Small intestine (tissue), 7 donors: ENCODE measurements around the gene FADS1. TPM values are rescaled to one million over a fixed set of nuclear protein-coding genes. Genes with fewer than 3 reads are reported as not detected.

Experiments
- DNase-seq, 2 donors: peaks; one replicate each; pipeline versions ENCODE4 v3.0.0 to v3.0.0-alpha.2; 2013
- FAIRE-seq: peaks from 2 replicates; lab custom pipeline; 2012; peaks lifted over from hg19 to GRCh38; lab: Jason Lieb, UNC
- H3K27ac ChIP-seq, 3 donors: one replicate each; pipeline ENCODE4 v1.5.1; 2013; ENCODE audit warnings: low read length in 2 of 3, mild to moderate bottlenecking in 2 of 3, control low read depth in 1 of 3, inconsistent platforms in 1 of 3, low read depth in 1 of 3, moderate library complexity in 1 of 3
- H3K27me3 ChIP-seq, 3 donors: one replicate each; pipeline ENCODE4 v1.6.1; 2013; ENCODE audit warnings: low read length in 3 of 3, inconsistent platforms in 1 of 3; ENCODE audit not compliant: control insufficient read depth in 3 of 3, insufficient read depth in 3 of 3
- H3K36me3 ChIP-seq, 3 donors: one replicate each; pipeline ENCODE4 v1.6.1; 2013; ENCODE audit warnings: low read length in 3 of 3, inconsistent platforms in 1 of 3, low read depth in 1 of 3, mild to moderate bottlenecking in 1 of 3, moderate library complexity in 1 of 3; ENCODE audit not compliant: control insufficient read depth in 3 of 3, insufficient read depth in 2 of 3
- H3K4me1 ChIP-seq, 3 donors: one replicate each; pipeline ENCODE4 v1.6.1; 2013; ENCODE audit warnings: low read length in 2 of 3, inconsistent platforms in 1 of 3, low read depth in 1 of 3, mild to moderate bottlenecking in 1 of 3, moderate library complexity in 1 of 3; ENCODE audit not compliant: control insufficient read depth in 3 of 3, insufficient read depth in 2 of 3
- H3K4me3 ChIP-seq, 3 donors: one replicate each; pipeline ENCODE4 v1.5.1; 2013; ENCODE audit warnings: low read length in 3 of 3, control low read depth in 1 of 3, inconsistent platforms in 1 of 3, low read depth in 1 of 3, mild to moderate bottlenecking in 1 of 3, moderate library complexity in 1 of 3
- H3K9me3 ChIP-seq, 2 donors: one replicate each; pipeline ENCODE4 v1.6.1; 2013; ENCODE audit warnings: low read depth in 1 of 2, low read length in 1 of 2; ENCODE audit not compliant: control insufficient read depth in 2 of 2, insufficient read depth in 1 of 2
- WGBS, 3 donors: extraction: QIAGEN DNeasy Blood & Tissue Kit; methylation state at CpG; one replicate each; pipeline ENCODE4 v1.1.7; 2013; 5-methylcytosine and 5-hydroxymethylcytosine counted together
- polyA plus RNA-seq, 4 donors: library from polyadenylated mRNA; stranded (reverse) in 3 of 4; unstranded in 1 of 4; fragments of 200-250 nt in 3 of 4; fragments of 120-200 nt in 1 of 4; gene quantifications; one replicate each; pipeline versions ENCODE4 v1.2.1 to v1.2.3, GENCODE V29; 2013
- donor health status: healthy with polysubstance abuse.
- donor health status: control.
- donor health status: control.
- donor health status: Bipolar disorder and iron deficiency.
- donor health status: healthy.

Gene FADS1
- polyA plus RNA-seq, 4 donors: 0.45 to 15.9 (median 2.1) TPM

DNA sequence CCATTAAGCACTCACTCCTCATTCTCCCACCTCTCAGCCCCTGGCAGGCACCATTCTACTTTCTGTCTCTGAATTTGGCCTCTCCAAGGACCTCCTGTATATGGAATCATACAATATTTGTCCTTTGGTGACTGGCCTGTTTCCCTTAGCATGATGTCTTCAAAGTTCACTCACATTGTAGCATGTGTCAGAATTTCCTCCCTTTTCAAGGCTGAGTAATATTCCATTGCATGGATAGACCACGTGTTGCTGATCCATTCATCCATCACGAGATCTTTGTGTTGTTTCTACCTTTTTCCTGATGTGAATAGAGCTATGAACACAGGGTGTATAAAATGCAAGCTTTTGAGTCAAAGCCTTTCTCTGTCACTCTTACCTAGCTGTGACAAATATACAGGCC is 22.9 kb upstream of the FADS1 start:
- FAIRE-seq (no peak), DNase-seq (no peak)
- WGBS, 3 donors: 93 to 97% (median 96%) methylated on average over 2 of the region's 2 CpGs
- peaks cover 0 to 4% (median 0%) of the 10 kb centered on the region in 3 donors for H3K4me1 ChIP-seq
- no peaks in the 10 kb centered on the region for H3K27me3 ChIP-seq
- H3K4me3 ChIP-seq: no peak overlapping the region
- H3K27ac ChIP-seq: no peak overlapping the region
- peaks cover 0 to 17% (median 2%) of the 10 kb centered on the region in 3 donors for H3K36me3 ChIP-seq
- H3K9me3 ChIP-seq: no peaks in the 10 kb centered on the region

DNA sequence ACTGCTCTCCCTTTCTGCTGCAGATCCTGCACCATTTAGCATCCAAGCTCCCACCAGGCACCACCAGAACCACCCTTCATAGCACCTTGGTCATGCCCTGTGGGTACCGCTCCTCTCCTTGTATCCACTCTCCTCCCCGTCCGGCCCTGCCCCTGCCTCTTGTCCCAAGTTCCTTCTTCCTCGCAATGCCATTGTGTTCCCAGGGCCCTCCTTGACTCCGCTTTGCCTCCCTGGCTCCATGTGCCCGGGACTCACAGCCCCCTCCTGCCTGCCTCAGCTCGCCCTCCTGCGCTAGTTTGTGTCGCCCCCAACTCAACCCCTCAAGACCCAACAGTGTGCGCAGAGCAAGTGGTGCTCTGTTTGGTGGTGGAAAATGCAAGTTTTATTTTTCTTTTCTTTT is 22.1 kb upstream of the FADS1 start:
- H3K36me3 ChIP-seq: peaks cover 0 to 17% (median 0%) of the 10 kb centered on the region in 3 donors
- no peak overlapping the region for H3K4me3 ChIP-seq
- no peak for FAIRE-seq
- H3K4me1 ChIP-seq: peaks cover 4 to 11% (median 6%) of the 10 kb centered on the region in 3 donors
- 87 to 91% (median 88%) methylated on average over 10 of the region's 10 CpGs for WGBS, 3 donors
- H3K27ac ChIP-seq: no peak overlapping the region
- no peak for DNase-seq
- H3K9me3 ChIP-seq: no peaks in the 10 kb centered on the region
- H3K27me3 ChIP-seq: no peaks in the 10 kb centered on the region

DNA sequence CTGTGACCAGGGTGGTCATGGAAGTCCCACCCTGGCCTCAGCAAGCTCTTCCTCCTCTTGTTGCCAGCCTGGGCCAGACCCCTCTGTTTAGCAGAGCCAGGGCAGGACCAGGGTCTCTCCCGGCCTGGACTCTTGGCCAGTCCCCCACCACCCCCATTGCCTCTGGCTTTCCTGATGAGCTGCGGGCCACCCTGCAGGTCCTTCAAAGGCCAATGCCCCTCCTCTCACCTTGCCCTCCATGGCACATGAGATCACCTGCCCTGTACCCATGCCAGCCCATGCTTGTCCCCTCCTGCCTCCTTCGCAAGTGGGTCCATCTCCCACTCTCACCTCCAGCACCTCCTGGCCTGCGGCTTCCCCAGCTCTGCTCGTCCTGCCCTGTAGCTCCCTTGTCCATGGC is 21.7 kb upstream of the FADS1 start:
- 85 to 99% (median 98%) methylated on average over 4 to 5 of the region's 5 CpGs for WGBS, 3 donors
- Histone ChIP-seq H3K4me1 (peaks cover 4 to 11% (median 6%) of the 10 kb centered on the region in 3 donors), H3K9me3 (no peaks in the 10 kb centered on the region), H3K36me3 (peaks cover 0 to 18% (median 0%) of the 10 kb centered on the region in 3 donors), H3K4me3 (no peak overlapping the region), H3K27me3 (peaks cover 0 to 3% (median 0%) of the 10 kb centered on the region in 3 donors), H3K27ac (no peak overlapping the region)
- DNase-seq (no peak), FAIRE-seq (no peak)

DNA sequence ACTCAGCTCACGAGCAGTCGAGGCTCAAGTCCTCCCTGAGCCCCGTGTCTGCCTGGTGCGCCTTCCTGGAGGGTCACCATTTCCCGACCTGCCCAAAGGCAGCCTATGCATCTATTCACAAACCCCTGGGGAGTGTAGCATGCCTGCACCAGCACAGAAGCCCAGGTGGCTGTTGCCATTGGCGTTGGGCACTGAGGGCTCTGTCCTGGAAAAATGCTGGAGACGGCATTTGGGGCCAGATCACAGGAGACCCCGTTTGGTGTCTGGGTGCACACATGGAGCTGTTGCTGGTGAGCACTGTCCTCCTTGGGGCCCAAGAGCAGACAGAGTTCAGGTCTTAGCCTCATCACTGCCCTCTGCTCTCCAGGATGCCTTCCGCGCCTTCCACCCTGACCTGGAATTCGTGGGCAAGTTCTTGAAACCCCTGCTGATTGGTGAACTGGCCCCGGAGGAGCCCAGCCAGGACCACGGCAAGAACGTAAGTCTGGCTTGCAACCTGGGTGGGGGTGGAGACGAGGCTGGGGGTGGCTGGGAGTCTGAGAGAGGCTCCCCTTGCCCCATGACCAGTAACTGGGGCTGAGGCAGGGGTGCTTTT is 20.7 kb upstream of the FADS1 start:
- Histone ChIP-seq H3K4me3 (no peak overlapping the region), H3K9me3 (no peaks in the 10 kb centered on the region), H3K27ac (no peak overlapping the region), H3K4me1 (peaks cover 4 to 11% (median 6%) of the 10 kb centered on the region in 3 donors), H3K36me3 (peaks cover 0 to 18% (median 0%) of the 10 kb centered on the region in 3 donors), H3K27me3 (peaks cover 0 to 10% (median 0%) of the 10 kb centered on the region in 3 donors)
- no peak for FAIRE-seq
- no peak for DNase-seq
- 92 to 94% (median 92%) methylated on average over 13 to 15 of the region's 15 CpGs for WGBS, 3 donors

DNA sequence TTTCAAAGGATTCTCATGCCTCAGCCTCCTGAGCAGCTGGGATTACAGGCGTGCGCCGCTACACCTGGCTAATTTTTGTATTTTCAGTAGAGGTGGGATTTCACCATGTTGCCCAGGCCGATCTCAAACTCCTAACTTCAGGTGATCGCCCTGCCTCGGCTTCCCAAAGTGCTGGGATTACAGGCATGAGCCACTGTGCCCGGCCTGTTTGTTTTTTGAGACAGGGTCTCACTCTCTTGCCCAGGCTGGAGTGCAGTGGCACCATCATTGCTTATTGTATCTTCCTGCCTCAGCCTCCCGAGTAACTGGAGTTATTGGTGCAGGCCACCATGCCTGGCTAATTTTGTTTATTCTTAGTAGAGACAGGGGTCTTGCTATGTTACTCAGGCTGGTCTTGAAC is 19.4 kb upstream of the FADS1 start:
- Histone ChIP-seq H3K4me1 (peaks cover 4 to 14% (median 6%) of the 10 kb centered on the region in 3 donors), H3K27ac (no peak overlapping the region), H3K27me3 (peaks cover 0 to 21% (median 0%) of the 10 kb centered on the region in 3 donors), H3K36me3 (peaks cover 0 to 16% (median 0%) of the 10 kb centered on the region in 3 donors), H3K4me3 (no peak overlapping the region), H3K9me3 (no peaks in the 10 kb centered on the region)
- 95 to 98% (median 96%) methylated on average over 8 of the region's 8 CpGs for WGBS, 3 donors
- FAIRE-seq: no peak
- no peak for DNase-seq

DNA sequence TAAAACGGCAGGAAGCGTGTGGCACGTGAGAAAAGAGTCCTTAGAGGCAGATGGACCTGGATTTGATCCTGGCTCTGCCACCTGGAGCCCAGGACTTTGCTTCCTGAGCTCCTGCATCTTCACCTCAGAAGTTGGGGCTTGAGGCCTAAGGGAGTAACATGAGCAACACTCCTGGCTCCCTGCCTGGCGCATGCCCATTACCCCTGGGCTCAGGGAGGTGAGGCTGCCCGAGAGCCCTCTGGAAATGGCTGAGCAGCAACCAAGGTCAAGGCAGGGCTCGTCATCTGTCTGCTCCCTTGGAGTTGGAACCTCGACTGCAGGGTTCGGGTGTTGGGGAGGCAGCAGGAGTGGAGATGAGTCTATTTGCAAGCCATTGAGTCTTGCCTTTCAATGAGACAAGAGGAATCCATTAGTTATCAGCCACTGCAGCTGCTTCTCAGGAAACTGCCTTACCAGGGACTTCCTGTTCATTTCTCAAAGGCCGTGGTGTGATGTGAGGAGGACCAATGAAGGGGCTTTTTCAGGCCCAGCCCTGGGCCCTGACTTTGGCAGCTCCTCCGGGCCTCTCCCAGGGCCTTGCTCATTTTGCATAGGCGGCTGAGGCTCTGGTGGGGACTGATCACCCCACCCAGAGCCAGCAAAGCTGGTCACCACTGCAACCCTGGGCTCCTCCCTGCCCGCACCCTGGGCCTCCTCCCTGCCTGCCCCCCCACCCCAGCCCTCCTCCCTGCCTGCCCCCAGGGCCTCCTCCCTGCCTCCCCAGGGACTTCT is 17.7 kb upstream of the FADS1 start:
- H3K4me1 ChIP-seq: peaks cover 4 to 19% (median 6%) of the 10 kb centered on the region in 3 donors
- H3K4me3 ChIP-seq: no peak overlapping the region
- 28 to 35% (median 30%) methylated on average over 11 to 12 of the region's 12 CpGs for WGBS, 3 donors
- H3K27me3 ChIP-seq: peaks cover 0 to 35% (median 0%) of the 10 kb centered on the region in 3 donors
- peaks cover 0 to 8% (median 0%) of the 10 kb centered on the region in 3 donors for H3K36me3 ChIP-seq
- peak in 1 of 2 donors; percentile 50 for DNase-seq
- FAIRE-seq: no peak
- peak overlapping the region; percentile 14 to 89 (median 37) for H3K27ac ChIP-seq
- no peaks in the 10 kb centered on the region for H3K9me3 ChIP-seq

DNA sequence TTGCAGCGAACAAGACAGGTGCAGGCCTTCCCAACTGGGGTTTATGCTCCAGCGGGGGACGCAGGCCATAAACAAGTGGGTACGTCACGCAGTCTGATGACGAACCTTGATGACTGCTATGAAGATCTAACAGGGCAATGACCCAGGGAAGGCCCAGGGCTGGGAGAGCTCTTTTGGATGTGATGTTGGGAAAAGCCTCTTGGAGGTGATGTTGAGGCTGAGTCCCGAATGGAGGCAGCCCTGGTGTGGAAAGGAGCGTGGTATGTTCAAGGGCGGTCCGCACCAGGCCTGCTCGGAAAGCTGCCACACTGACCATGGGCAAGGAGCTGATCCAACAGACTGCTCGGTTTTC is 17.1 kb upstream of the FADS1 start:
- peaks cover 0 to 7% (median 0%) of the 10 kb centered on the region in 3 donors for H3K36me3 ChIP-seq
- H3K27ac ChIP-seq: peak overlapping the region in 2 of 3 donors; percentile 37 to 89
- no peaks in the 10 kb centered on the region for H3K9me3 ChIP-seq
- 51 to 79% (median 66%) methylated on average over 12 of the region's 12 CpGs for WGBS, 3 donors
- peaks cover 0 to 40% (median 0%) of the 10 kb centered on the region in 3 donors for H3K27me3 ChIP-seq
- FAIRE-seq: no peak
- peaks cover 6 to 19% (median 8%) of the 10 kb centered on the region in 3 donors for H3K4me1 ChIP-seq
- no peak overlapping the region for H3K4me3 ChIP-seq
- DNase-seq: no peak

DNA sequence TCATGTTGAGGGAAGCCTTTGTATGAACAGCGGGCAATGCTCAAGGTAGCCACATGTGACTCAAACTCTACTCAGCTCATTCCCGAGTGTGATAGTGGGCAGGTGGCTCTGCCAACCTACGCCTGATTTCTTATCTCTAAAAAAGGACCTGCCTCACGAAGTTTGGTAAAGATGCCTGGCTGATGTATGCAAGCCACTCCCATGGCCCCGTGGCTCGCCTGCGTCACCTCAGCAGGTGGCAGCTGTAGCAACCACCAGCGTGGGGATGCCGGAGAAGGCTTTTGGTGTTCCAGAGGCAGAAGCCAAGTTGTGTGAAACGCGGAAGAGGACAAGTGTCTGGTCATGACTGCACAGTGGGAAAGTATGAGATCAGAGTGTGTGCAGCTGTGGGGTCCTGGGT is 16.7 kb upstream of the FADS1 start:
- H3K27ac ChIP-seq: peak overlapping the region in 1 of 3 donors; percentile 89
- peaks cover 0 to 6% (median 0%) of the 10 kb centered on the region in 3 donors for H3K36me3 ChIP-seq
- peaks cover 0 to 44% (median 0%) of the 10 kb centered on the region in 3 donors for H3K27me3 ChIP-seq
- no peak overlapping the region for H3K4me3 ChIP-seq
- peaks cover 6 to 19% (median 12%) of the 10 kb centered on the region in 3 donors for H3K4me1 ChIP-seq
- WGBS, 3 donors: 15 to 59% (median 39%) methylated on average over 11 of the region's 11 CpGs
- H3K9me3 ChIP-seq: no peaks in the 10 kb centered on the region
- DNase-seq (peak in 1 of 2 donors; percentile 32), FAIRE-seq (no peak)
